ENCODE data around the gene TAC4. TPM values are rescaled to one million over a fixed set of nuclear protein-coding genes. Genes with fewer than 3 reads are reported as not detected.

The TAC4 gene, protein sequence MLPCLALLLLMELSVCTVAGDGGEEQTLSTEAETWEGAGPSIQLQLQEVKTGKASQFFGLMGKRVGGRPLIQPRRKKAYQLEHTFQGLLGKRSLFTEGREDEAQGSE
- total RNA-seq = not detected
- long read RNA-seq = 0 reads

DNA sequence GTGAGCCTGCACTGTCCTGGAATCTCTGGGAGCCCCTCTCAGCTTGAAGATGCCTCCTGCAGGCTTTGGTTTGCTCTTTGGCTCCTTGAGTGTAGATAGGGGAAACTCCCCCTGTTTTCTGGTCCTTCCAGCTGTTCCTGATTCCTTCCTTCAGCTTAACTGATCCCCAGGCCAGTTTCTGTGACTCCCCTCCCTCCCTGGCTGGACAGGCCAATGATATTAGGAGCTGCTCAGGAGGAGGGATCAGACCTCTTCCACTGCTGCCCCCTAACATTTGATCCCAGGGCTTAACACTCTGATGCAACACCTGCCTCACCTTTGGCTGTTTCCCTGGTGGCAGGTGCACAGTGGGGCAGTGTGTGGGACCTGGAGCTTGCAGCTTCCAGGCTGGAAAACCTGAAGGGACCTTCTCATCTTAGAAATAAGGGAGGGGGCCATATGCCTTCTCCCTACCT is at the start of gene TAC4:
TAC4 (minus strand) TSS at position 51 of the 455 bp plus-strand sequence. CDS start 52 bp downstream, outside the sequence.
- DNase-seq (no peak), ATAC-seq (no peak)
- intact Hi-C loops (cut with DNase I) = loop anchor here in 1 of 2 donors (5.0 kb wide), 1 partner anchor 276 kb away; no protein-coding TSS in a partner anchor

- DNase-seq = no peak
- intact Hi-C loops (cut with DNase I) = no loop called here
These were observed 49.0 kb upstream of the TAC4 start for GRCh38 chr17:49896860-49897259.

GRCh38 chr17:49896222-49896621 is 48.4 kb upstream of the TAC4 start:
- no peak for DNase-seq
- ATAC-seq = no peak
- intact Hi-C loops (cut with DNase I) = no loop called here

More at GRCh38 chr17:49896860-49897259, 49.0 kb upstream of the TAC4 start:
- no peak for ATAC-seq

GRCh38 chr17:49895812-49896211 is 47.9 kb upstream of the TAC4 start:
- intact Hi-C loops (cut with DNase I) = no loop called here
- DNase-seq = no peak
- ATAC-seq = no peak

DNA sequence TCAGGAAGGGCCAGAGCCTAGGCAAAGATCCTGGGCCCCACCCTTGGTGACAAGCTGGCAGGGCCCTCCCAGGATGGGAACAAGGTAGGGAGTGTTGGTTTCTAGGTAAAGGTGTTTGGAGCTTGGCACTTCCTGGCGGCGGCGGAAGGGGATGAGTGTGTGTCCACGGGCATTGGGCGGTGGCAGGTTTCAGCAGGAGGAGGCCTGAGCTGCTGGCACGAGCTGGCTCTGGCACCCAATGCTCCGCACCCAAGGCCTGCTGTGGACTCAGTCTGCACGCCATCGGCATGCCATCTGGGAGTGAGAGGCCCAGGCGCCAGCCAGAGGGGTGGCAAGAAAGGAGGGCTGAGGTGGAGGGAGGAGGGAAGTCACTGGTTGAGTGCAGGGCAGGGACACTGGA is 46.9 kb upstream of the TAC4 start:
- intact Hi-C loops (cut with DNase I) = no loop called here
- ATAC-seq (no peak), DNase-seq (no peak)

DNA sequence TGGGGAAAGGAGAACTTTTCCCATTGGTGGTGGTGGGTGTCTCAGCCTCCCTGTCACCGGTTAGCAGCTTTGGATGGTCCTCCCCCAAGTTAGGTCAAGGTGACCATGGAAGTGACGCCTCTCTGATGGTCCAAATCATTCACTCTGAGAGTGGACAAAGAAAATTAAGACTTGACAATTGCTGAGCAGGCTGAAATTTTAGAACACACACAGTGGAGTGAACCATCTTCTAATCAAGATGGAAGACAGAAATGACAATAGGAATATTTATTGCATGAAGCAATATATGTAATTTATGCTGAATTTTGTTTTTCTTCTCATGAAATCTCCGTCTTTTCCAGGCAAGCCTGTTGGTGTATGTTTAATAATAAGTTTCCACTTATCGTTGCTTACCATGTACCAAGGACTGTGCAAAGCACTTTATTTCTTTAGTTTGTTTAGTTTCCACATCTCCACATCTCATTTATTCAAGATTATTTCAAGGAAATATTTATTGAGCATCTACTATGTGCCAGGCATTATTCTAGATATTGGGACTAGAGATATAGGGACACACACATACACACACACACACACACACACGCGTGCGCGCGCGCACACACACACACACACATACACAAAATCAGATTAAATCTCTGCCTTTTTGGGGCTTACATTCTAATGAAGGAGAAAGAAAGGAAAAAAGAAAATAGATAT is 44.0 kb upstream of the TAC4 start:
- intact Hi-C loops (cut with DNase I) = no loop called here
- ATAC-seq = no peak
- no peak for DNase-seq

GRCh38 chr17:49891271-49891670 is 43.4 kb upstream of the TAC4 start:
- ATAC-seq (no peak), DNase-seq (no peak)
- intact Hi-C loops (cut with DNase I) = no loop called here

DNA sequence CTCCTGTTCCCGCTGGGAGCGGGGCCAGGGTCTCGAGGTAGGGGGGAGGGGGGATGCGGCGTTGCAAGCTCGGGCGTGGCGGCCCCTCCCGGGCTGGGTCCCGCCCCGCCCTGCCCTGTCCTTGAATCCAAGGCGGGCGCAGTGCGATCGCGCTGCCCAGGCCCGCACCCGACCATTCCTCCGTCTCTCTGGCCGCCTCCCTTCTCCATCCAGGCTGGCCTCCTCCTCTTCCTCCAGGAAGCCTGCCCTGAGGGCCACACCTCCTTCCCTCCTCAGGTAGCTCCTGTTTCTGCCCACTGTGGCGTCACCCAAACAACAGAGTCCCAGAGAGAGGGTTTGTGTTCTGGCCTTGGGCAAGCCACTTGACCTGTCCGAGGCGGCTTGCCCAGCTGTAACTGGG is 43.0 kb upstream of the TAC4 start:
- intact Hi-C loops (cut with DNase I) = no loop called here
- no peak for ATAC-seq

GRCh38 chr17:49890077-49890821 is 42.4 kb upstream of the TAC4 start:
- DNase-seq = no peak
- intact Hi-C loops (cut with DNase I) = no loop called here
- peak; percentile 81 to 86 for ATAC-seq

More for the DNA sequence above, 43.0 kb upstream of the TAC4 start:
- DNase-seq = no peak

DNA sequence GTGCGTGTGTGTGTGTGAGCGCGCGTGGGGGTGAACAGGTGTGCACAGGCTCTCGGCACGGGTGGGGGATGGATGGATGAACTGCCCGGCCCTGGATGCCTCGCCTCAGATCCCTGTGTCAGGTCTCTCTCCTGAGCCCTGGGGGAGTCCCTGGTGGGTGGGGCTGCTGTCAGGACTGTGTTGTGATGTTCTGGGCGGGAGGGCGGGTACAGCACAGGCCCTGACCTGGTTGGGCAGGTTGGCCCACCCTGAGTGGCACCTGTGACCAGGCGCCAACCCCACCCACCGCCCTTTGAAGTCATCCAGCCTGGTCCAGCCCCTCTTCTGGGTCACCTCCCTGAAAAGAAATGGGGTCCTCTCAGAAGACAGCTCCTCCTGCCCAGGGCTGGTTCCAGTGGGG is 41.6 kb upstream of the TAC4 start:
- DNase-seq (no peak), ATAC-seq (no peak)
- intact Hi-C loops (cut with DNase I) = no loop called here

DNA sequence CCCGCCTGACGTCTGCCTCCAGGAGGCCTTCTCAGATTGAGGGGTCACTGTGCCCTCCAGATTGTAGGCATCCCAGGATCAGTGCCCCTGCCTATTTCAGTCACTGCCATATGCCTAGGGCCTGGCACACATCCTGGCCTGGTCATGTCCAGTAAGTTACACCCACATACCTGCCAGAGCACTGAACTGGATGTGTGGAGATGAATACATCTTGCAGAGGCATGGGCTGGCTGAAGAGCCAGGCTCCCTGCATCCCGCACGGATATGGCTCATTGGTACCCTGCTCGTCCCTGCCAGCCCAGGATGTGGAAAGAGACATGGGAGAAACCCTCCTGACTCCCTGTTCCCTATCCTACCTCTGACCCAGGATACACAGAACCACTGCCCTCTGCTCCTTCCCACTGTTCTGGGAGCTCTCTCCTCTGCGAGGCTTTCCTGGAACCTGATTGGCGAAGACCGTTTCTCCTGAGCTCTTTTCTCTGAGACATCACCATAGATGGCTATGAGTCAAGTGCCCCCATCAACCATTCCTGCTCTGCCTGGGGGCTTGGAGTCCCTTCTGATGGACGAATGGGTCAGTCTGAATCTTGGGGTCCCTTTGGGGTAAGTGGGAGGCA is 40.0 kb upstream of the TAC4 start:
- no peak for DNase-seq
- ATAC-seq = no peak
- intact Hi-C loops (cut with DNase I) = no loop called here

DNA sequence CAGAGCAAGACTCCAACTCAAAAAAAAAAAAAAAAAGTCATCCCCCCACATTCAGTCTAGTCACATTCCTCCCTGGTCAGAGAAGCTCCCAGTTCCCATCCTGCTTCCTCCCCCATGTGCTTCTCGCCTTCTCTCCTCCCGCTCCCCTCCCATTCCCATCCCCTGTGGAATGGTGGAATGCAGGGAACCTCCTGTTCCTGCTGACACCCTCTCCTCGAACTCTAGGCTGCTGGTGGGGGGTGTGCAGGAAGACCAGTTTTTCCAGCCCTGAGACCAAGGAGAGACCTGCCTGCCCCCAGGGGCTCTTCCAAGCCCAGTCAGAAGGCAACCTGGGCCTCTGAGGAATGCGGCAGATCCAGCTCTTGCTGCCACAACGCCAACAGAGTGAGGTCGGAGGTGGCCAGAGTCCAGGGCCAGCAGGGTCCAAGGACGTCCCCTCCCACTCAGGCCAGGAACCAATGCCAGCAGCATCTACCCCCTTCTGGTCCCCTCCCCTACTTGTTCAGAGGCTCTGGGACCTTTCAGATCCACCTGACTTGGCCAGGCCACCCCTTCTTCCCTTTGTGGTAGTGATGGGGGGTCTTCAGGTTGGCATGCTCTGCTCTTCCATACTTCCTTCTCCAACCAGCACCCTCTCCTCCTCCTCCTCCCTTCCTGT is 39.3 kb upstream of the TAC4 start:
- intact Hi-C loops (cut with DNase I) = no loop called here
- ATAC-seq = no peak

GRCh38 chr17:49886036-49886435 is 38.2 kb upstream of the TAC4 start:
- intact Hi-C loops (cut with DNase I) = no loop called here
- DNase-seq (no peak), ATAC-seq (no peak)

More for the DNA sequence above, 39.3 kb upstream of the TAC4 start:
- no peak for DNase-seq

DNA sequence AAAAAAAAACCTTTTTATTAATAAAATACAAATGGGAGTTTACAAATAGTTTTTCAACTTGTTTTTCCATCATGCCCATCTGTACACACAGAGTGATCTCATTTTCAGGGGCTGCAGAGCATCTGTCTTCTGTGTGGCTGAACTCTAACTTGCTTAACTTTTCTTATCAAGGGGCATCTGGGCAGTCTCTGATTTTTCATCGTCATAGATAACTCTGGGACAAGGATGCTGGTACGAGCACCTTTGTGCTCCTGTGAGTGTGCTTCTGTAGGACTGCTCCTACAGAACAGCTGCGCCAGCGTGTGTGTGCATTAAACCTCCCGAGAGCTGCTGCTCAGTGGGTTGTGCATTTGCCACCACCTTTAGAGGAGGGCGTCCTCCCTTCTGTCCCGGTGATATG is 34.6 kb upstream of the TAC4 start:
- ATAC-seq (no peak), DNase-seq (no peak)
- intact Hi-C loops (cut with DNase I) = loop anchor here in 1 of 2 donors (5.0 kb wide), 1 partner anchor 115 kb away; the partner anchor contains the start of gene DLX3

GRCh38 chr17:49881054-49881402 is 33.2 kb upstream of the TAC4 start:
- intact Hi-C loops (cut with DNase I) = loop anchor here in 1 of 2 donors (5.0 kb wide), 1 partner anchor 116 kb away; the partner anchor contains the start of gene DLX3
- DNase-seq (no peak), ATAC-seq (no peak)

DNA sequence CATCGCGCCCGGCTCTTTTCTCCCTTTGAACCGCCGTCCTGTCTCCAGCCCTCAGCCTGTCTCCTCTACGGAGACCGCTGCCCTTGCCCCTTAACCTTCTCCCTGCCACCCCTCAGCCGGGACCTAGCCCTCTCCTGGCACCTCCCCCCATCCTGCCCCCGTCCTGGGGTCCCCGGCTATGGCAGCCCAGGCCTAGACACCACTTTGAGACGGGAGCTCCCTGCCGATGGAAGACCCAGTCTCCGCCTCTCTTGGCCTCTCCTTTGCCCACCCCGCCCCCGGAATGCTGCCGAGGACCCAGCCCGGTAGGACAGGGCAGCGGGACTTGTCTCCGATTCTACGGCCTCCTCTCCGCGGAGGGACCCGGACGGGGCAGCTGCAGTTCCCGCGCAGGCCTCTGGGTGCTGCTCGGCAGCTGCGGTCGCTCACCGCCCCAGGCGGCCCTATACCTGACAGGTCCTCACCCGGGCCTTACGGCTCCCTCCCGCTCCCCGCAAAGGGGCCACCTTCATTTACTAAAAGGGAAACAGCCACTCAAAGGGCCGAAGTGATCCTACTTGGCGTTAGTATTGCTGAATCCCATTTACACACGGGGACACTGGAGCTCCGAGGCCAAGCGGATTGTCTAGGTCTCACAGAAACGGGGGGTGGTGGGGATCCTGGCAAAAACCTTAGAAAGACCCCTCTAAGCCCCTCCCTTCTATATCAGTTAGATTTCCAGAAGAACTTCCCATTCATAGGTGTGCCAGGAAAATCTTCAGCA is 32.6 kb upstream of the TAC4 start:
- DNase-seq (peak; percentile 76), ATAC-seq (peak; percentile 96)
- intact Hi-C loops (cut with DNase I) = loop anchor here (1.0 to 5.0 kb wide), 2 partner anchors 117 kb away; partner anchors contain the start of gene DLX3 (in 1 of the 2)

GRCh38 chr17:49878931-49879904 is 31.3 kb upstream of the TAC4 start:
- ATAC-seq (no peak), DNase-seq (no peak)
- intact Hi-C loops (cut with DNase I) = no loop called here
